Smooth muscle cell (in vitro differentiated cells): ENCODE data around the gene BTG2. TPM values are rescaled to one million over a fixed set of nuclear protein-coding genes. Genes with fewer than 3 reads are reported as not detected.

Source experiments
- DNase-seq: peaks from one replicate; lab custom pipeline; 2025; ENCODE audit not compliant: unreplicated experiment; lab: John Stamatoyannopoulos, UW
- H2AFZ ChIP-seq: fragments of 200-600 bp; sonication (generic); 2 replicates; pipeline ENCODE4 v1.6.0; 2016; ENCODE audit warnings: antibody characterized with exemption, low read depth, mild to moderate bottlenecking
- H3F3A ChIP-seq: fragments of 200-600 bp; sonication (generic); 2 replicates; pipeline ENCODE4 v1.6.0; 2017; ENCODE audit warnings: antibody characterized with exemption, low read depth
- H3K27ac ChIP-seq: fragments of 200-600 bp; sonication (generic); 2 replicates; pipeline ENCODE4 v1.5.1; 2016; ENCODE audit warnings: low read depth, mild to moderate bottlenecking
- H3K27me3 ChIP-seq: fragments of 200-600 bp; sonication (generic); 2 replicates; pipeline ENCODE4 v1.6.1; 2016; ENCODE audit warnings: low read depth, mild to moderate bottlenecking
- H3K36me3 ChIP-seq: fragments of 200-600 bp; sonication (generic); 2 replicates; pipeline ENCODE4 v1.5.1; 2016; ENCODE audit warnings: low read depth
- H3K4me1 ChIP-seq: fragments of 200-600 bp; sonication (generic); 2 replicates; pipeline ENCODE4 v1.5.1; 2016; ENCODE audit warnings: low read depth
- H3K4me2 ChIP-seq: fragments of 200-600 bp; sonication (generic); 2 replicates; pipeline ENCODE4 v1.6.0; 2016; ENCODE audit warnings: mild to moderate bottlenecking
- H3K4me3 ChIP-seq: fragments of 200-600 bp; sonication (generic); 2 replicates; pipeline ENCODE4 v1.5.1; 2016; ENCODE audit warnings: mild to moderate bottlenecking
- H3K79me2 ChIP-seq: fragments of 200-600 bp; sonication (generic); 2 replicates; pipeline ENCODE4 v1.6.0; 2016; ENCODE audit warnings: low read depth, mild to moderate bottlenecking
- H3K9ac ChIP-seq: fragments of 200-600 bp; sonication (generic); 2 replicates; pipeline ENCODE4 v1.6.0; 2016; ENCODE audit warnings: low read depth
- H3K9me3 ChIP-seq: fragments of 200-600 bp; sonication (generic); replicated peaks from 2 replicates; pipeline ENCODE4 v1.5.1; 2016; ENCODE audit warnings: low read depth
- H4K20me1 ChIP-seq: fragments of 200-600 bp; sonication (generic); 2 replicates; pipeline ENCODE4 v1.6.0; 2016; ENCODE audit warnings: low read depth
- CTCF ChIP-seq: fragments of 200-600 bp; sonication (generic); IDR thresholded peaks from 2 replicates; pipeline ENCODE4 v1.5.1; 2017; ENCODE audit warnings: borderline replicate concordance, mild to moderate bottlenecking, antibody characterized with exemption; ENCODE audit not compliant: insufficient read depth, poor library complexity, severe bottlenecking
- WGBS: methylation state at CpG from one replicate; pipeline ENCODE4 v1.1.7; 2016; ENCODE audit warnings: low lambda C conversion rate; 5-methylcytosine and 5-hydroxymethylcytosine counted together
- polyA plus RNA-seq: library from polyadenylated mRNA; unstranded; fragments of >200 nt; fragmentation: Nextera tagmentation; extraction: Ambion mirVana; gene quantifications from 2 replicates; pipeline ENCODE4 v1.2.1, GENCODE V29; 2016
- total RNA-seq: library from RNA; depleted of rRNA; stranded (reverse); fragments of >200 nt; gene quantifications from 2 replicates; pipeline ENCODE4 v1.2.3, GENCODE V29; 2014

The BTG2 gene
- total and polyA plus RNA-seq, 2 experiments from 2014 or later = 80.0 to 93.8 TPM

GRCh38 chr1:203287109-203287893 is 18.0 kb upstream of the BTG2 start:
- peak overlapping the region; percentile 6 for H3K27ac ChIP-seq
- no peak for TF ChIP-seq CTCF
- H3K9me3 ChIP-seq = no peaks in the 10 kb centered on the region
- H3K4me2 ChIP-seq = no peak overlapping the region
- H3F3A ChIP-seq = no peaks in the 10 kb centered on the region
- H3K27me3 ChIP-seq = no peaks in the 10 kb centered on the region
- no peak for DNase-seq
- no peaks in the 10 kb centered on the region for H3K79me2 ChIP-seq
- no peak overlapping the region for H3K9ac ChIP-seq
- no peaks in the 10 kb centered on the region for H4K20me1 ChIP-seq
- no peak overlapping the region for H3K4me3 ChIP-seq
- WGBS = 72% methylated on average over 9 of the region's 9 CpGs
- peaks cover 29% of the 10 kb centered on the region for H3K4me1 ChIP-seq
- no peaks in the 10 kb centered on the region for H3K36me3 ChIP-seq
- peak overlapping the region; percentile 41 for H2AFZ ChIP-seq

GRCh38 chr1:203287898-203288297 is 17.4 kb upstream of the BTG2 start:
- Histone ChIP-seq H3K36me3 (no peaks in the 10 kb centered on the region), H3K27ac (no peak overlapping the region), H3F3A (no peaks in the 10 kb centered on the region), H3K9ac (no peak overlapping the region), H3K4me1 (peaks cover 29% of the 10 kb centered on the region), H3K4me2 (no peak overlapping the region), H4K20me1 (no peaks in the 10 kb centered on the region), H3K4me3 (no peak overlapping the region), H3K27me3 (no peaks in the 10 kb centered on the region), H3K79me2 (no peaks in the 10 kb centered on the region), H3K9me3 (no peaks in the 10 kb centered on the region), H2AFZ (no peak overlapping the region)
- WGBS = 91% methylated on average over 5 of the region's 5 CpGs
- DNase-seq = no peak
- TF ChIP-seq CTCF = no peak

DNA sequence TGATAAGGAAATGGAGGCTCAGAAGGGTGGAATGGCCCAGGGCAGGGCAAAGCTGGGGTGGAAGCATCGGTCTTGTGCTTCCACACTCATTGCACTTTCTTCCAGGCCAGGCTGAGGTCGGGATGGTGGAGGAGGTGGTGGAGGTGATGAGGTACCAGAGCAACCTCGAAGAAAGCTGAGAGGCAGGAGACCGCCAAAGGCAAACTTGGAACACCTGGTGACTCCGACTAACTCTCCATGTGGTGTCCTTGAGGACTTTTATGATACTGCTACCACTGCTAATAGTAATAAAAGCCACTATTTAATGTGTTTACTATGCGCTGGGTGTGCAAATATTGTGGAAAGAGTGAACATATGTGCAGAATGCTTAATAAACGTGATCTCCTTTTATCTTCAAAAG is 16.9 kb upstream of the BTG2 start:
- 95% methylated on average over 7 of the region's 7 CpGs for WGBS
- no peaks in the 10 kb centered on the region for H3K9me3 ChIP-seq
- H3K4me1 ChIP-seq = peaks cover 29% of the 10 kb centered on the region
- no peak overlapping the region for H3K9ac ChIP-seq
- H3K36me3 ChIP-seq = no peaks in the 10 kb centered on the region
- H3K4me2 ChIP-seq = no peak overlapping the region
- no peaks in the 10 kb centered on the region for H3F3A ChIP-seq
- no peak for TF ChIP-seq CTCF
- no peaks in the 10 kb centered on the region for H4K20me1 ChIP-seq
- no peak overlapping the region for H3K27ac ChIP-seq
- no peaks in the 10 kb centered on the region for H3K27me3 ChIP-seq
- no peak overlapping the region for H2AFZ ChIP-seq
- DNase-seq = no peak
- H3K4me3 ChIP-seq = no peak overlapping the region
- no peaks in the 10 kb centered on the region for H3K79me2 ChIP-seq
